GM18498 (cell line): ENCODE results near the gene CIAPIN1.

Experiments
- ATAC-seq: cut with Tn5 transposase; IDR thresholded peaks from one replicate; pipeline ENCODE4 v1.9.1; 2021; ENCODE audit warnings: mild to moderate bottlenecking, moderate library complexity; ENCODE audit not compliant: unreplicated experiment

The CIAPIN1 gene

DNA sequence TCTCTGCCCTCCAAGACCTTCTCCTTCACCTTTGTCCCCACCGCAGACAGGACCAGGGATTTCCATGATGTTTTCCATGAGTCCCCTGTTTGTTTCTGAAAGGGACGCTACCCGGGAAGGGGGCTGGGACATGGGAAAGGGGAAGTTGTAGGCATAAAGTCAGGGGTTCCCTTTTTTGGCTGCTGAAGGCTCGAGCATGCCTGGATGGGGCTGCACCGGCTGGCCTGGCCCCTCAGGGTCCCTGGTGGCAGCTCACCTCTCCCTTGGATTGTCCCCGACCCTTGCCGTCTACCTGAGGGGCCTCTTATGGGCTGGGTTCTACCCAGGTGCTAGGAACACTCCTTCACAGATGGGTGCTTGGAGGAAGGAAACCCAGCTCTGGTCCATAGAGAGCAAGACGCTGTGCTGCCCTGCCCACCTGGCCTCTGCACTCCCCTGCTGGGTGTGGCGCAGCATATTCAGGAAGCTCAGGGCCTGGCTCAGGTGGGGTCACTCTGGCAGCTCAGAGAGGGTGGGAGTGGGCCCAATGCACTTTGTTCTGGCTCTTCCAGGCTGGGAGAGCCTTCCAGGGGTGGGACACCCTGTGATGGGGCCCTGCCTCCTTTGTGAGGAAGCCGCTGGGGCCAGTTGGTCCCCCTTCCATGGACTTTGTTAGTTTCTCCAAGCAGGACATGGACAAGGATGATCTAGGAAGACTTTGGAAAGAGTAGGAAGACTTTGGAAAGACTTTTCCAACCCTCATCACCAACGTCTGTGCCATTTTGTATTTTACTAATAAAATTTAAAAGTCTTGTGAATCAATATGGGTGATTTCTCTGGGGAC, 62.7 kb downstream of the CIAPIN1 start:
- no peak for ATAC-seq

DNA sequence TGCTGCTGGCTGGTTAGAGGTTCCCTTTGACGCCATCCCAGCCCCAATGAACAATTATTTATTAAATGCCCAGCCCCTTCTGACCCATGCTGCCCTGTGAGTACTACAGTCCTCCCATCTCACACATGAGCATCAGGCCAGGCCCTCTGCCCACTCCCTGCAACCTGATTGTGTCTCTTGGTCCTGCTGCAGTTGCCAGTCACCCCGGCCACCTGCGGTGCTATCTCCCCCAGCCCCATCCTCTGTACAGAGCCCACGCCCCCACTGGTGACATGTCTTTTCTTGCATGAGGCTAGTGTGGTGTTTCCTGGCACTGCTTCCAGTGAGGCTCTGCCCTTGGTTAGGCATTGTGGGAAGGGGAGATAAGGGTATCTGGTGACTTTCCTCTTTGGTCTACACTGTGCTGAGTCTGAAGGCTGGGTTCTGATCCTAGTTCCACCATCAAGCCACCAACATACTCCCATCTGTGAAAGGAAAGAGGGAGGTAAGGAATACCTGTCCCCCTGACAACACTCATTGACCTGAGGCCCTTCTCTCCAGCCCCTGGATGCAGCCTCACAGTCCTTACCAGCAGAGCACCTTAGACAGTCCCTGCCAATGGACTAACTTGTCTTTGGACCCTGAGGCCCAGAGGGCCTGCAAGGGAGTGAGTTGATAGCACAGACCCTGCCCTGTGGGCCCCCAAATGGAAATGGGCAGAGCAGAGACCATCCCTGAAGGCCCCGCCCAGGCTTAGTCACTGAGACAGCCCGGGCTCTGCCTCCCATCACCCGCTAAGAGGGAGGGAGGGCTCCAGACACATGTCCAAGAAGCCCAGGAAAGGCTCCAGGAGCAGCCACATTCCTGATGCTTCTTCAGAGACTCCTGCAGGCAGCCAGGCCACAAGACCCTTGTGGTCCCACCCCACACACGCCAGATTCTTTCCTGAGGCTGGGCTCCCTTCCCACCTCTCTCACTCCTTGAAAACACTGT, 63.6 kb downstream of the CIAPIN1 start:
- no peak for ATAC-seq

DNA sequence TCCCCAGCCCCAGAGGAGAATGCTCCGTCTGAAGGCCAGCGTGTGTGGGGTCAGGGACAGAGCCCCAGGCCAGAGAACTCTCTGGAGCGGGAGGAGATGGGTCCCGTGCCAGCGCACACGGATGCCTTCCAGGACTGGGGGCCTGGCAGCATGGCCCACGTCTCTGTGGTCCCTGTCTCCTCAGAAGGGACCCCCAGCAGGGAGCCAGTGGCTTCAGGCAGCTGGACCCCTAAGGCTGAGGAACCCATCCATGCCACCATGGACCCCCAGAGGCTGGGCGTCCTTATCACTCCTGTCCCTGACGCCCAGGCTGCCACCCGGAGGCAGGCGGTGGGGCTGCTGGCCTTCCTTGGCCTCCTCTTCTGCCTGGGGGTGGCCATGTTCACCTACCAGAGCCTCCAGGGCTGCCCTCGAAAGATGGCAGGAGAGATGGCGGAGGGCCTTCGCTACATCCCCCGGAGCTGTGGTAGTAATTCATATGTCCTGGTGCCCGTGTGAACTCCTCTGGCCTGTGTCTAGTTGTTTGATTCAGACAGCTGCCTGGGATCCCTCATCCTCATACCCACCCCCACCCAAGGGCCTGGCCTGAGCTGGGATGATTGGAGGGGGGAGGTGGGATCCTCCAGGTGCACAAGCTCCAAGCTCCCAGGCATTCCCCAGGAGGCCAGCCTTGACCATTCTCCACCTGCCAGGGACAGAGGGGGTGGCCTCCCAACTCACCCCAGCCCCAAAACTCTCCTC, 64.5 kb downstream of the CIAPIN1 start:
- ATAC-seq = no peak

GRCh38 chr16:57381791-57382534, 65.2 kb downstream of the CIAPIN1 start:
- no peak for ATAC-seq

- no peak for ATAC-seq
Observed at GRCh38 chr16:57380671-57381462, 66.3 kb downstream of the CIAPIN1 start.

DNA sequence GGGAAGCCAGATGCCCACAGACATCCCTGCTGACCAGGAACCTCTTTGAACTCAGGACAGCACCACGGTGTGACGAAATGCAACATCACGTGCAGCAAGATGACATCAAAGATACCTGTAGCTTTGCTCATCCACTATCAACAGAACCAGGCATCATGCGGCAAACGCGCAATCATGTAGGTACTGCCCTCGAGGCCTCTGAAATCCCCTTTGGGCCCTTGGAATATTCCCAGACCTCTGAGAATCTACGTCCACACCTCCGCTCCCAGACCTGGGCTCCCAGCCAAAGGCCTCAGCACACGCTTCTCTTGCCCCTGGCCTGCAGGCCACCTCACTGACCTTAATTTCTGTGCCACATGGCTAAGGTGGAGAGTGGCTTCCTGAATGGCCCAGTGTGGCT, 67.6 kb downstream of the CIAPIN1 start:
- ATAC-seq = no peak
